Left ventricle myocardium inferior (tissue), 1 donor: ENCODE data around the gene PPFIA3. TPM values are rescaled to one million over a fixed set of nuclear protein-coding genes. Genes with fewer than 3 reads are reported as not detected.
A peak's percentile ranks its signal among the peaks of the same experiment; 100 is the strongest.

Experiments
- DNase-seq: peaks from one replicate; pipeline ENCODE4 v3.0.0-alpha.2; 2020
- H3K27ac ChIP-seq: fragments of 200-600 bp; replicated peaks from 2 replicates; pipeline ENCODE4 v1.8.0; 2021
- H3K27me3 ChIP-seq: fragments of 200-600 bp; 2 replicates; pipeline ENCODE4 v1.8.0; 2021; ENCODE audit warnings: low read depth
- H3K36me3 ChIP-seq: fragments of 200-600 bp; 2 replicates; pipeline ENCODE4 v1.8.0; 2021
- H3K4me1 ChIP-seq: fragments of 200-600 bp; 2 replicates; pipeline ENCODE4 v1.8.0; 2021
- H3K4me3 ChIP-seq: fragments of 200-600 bp; 2 replicates; pipeline ENCODE4 v1.8.0; 2021; ENCODE audit warnings: mild to moderate bottlenecking, moderate library complexity
- H3K9me3 ChIP-seq: fragments of 200-600 bp; replicated peaks from 2 replicates; pipeline ENCODE4 v1.8.0; 2021
- CTCF ChIP-seq: fragments of 200-600 bp; IDR thresholded peaks from 2 replicates; pipeline ENCODE4 v1.8.0; 2021; ENCODE audit warnings: antibody characterized with exemption, mild to moderate bottlenecking, borderline replicate concordance
- intact Hi-C: fragments of 100-400 bp; cut with micrococcal nuclease; formaldehyde crosslinking; loops from one replicate; pipeline ENCODE4 v1.11.0; 2022
- total RNA-seq: library from RNA; stranded (reverse); fragmentation: NEBNext Ultra II Directional; extraction: Animal tissue kit (Norgen Biotek cat#: 25700); gene quantifications from one replicate; pipeline ENCODE4 v1.2.1, GENCODE V29; 2021
- donor health status: DM: no; HTN: yes; CAD: no; lungs with severe emphysema.

Gene PPFIA3
- total RNA-seq, 1 donor from 2014 or later, result 5.7 TPM

GRCh38 chr19:49086296-49086695 is 33.0 kb upstream of the PPFIA3 start:
- intact Hi-C loops, result no loop called here
- peak overlapping the region; percentile 86 for H3K27ac ChIP-seq
- TF ChIP-seq CTCF, result no peak

GRCh38 chr19:49091391-49092038 is 27.8 kb upstream of the PPFIA3 start:
- H3K4me1 ChIP-seq, result peaks cover 52% of the 10 kb centered on the region
- TF ChIP-seq CTCF, result no peak
- H3K36me3 ChIP-seq, result peaks cover 73% of the 10 kb centered on the region
- DNase-seq, result no peak
- H3K27me3 ChIP-seq, result no peaks in the 10 kb centered on the region
- no peaks in the 10 kb centered on the region for H3K9me3 ChIP-seq
- H3K27ac ChIP-seq, result no peak overlapping the region
- intact Hi-C loops, result no loop called here
- H3K4me3 ChIP-seq, result no peak overlapping the region

More at GRCh38 chr19:49086296-49086695, 33.0 kb upstream of the PPFIA3 start:
- no peaks in the 10 kb centered on the region for H3K27me3 ChIP-seq
- no peak for DNase-seq
- peaks cover 45% of the 10 kb centered on the region for H3K4me1 ChIP-seq
- H3K9me3 ChIP-seq, result no peaks in the 10 kb centered on the region
- peaks cover 33% of the 10 kb centered on the region for H3K36me3 ChIP-seq
- peak overlapping the region; percentile 89 for H3K4me3 ChIP-seq

- no peak overlapping the region for H3K4me3 ChIP-seq
- TF ChIP-seq CTCF, result no peak
- DNase-seq, result no peak
- no peaks in the 10 kb centered on the region for H3K9me3 ChIP-seq
- H3K27ac ChIP-seq, result no peak overlapping the region
- H3K27me3 ChIP-seq, result no peaks in the 10 kb centered on the region
- peaks cover 75% of the 10 kb centered on the region for H3K36me3 ChIP-seq
- intact Hi-C loops, result no loop called here
- H3K4me1 ChIP-seq, result peaks cover 47% of the 10 kb centered on the region
These were observed 26.7 kb upstream of the PPFIA3 start for GRCh38 chr19:49092686-49093085.

GRCh38 chr19:49094505-49095482 is 24.6 kb upstream of the PPFIA3 start:
- H3K9me3 ChIP-seq, result no peaks in the 10 kb centered on the region
- no peak for TF ChIP-seq CTCF
- intact Hi-C loops, result loop anchor here (5.0 kb wide), 1 partner anchor 108 kb away; no protein-coding TSS in a partner anchor
- peak; percentile 69 for DNase-seq
- no peak overlapping the region for H3K4me3 ChIP-seq
- H3K4me1 ChIP-seq, result peaks cover 38% of the 10 kb centered on the region
- peaks cover 82% of the 10 kb centered on the region for H3K36me3 ChIP-seq
- no peaks in the 10 kb centered on the region for H3K27me3 ChIP-seq
- peak overlapping the region; percentile 63 for H3K27ac ChIP-seq

- peak; percentile 51 for DNase-seq
- Histone ChIP-seq H3K9me3 (no peaks in the 10 kb centered on the region), H3K4me1 (peaks cover 38% of the 10 kb centered on the region), H3K27me3 (no peaks in the 10 kb centered on the region), H3K27ac (no peak overlapping the region), H3K36me3 (peaks cover 82% of the 10 kb centered on the region), H3K4me3 (no peak overlapping the region)
- peak; percentile 100 for TF ChIP-seq CTCF
- intact Hi-C loops, result loop anchor here (5.0 kb wide), 1 partner anchor 105 kb away; no protein-coding TSS in a partner anchor
These were observed 21.7 kb upstream of the PPFIA3 start for GRCh38 chr19:49097453-49098288.
